Measurements from ENCODE around the gene SLC38A10. TPM values are rescaled to one million over a fixed set of nuclear protein-coding genes. Genes with fewer than 3 reads are reported as not detected.

Gene SLC38A10
- total and polyA plus RNA-seq, 10 of the 15 experiments (the other 5 are each of a cell fraction or from before 2014, with no cell fraction given) = 0.52 to 67.9 (median 22.1) TPM

GRCh38 chr17:81198826-81199481 lies 96.2 kb downstream of the SLC38A10 start:
- no peak for TF ChIP-seq POLR2AphosphoS2 (IDR thresholded peaks at IDR 0.05; ENCODE audit: low read depth, low read length)
- TF ChIP-seq POLR2A (IDR thresholded peaks at IDR 0.05; ENCODE audit: low read depth, low read length) = no peak
- no peak for TF ChIP-seq NR2C2 (IDR thresholded peaks at IDR 0.05; ENCODE audit: borderline replicate concordance, control insufficient read depth, insufficient read length, low read depth)
- TF ChIP-seq ZBED1 (IDR thresholded peaks at IDR 0.05; ENCODE audit: borderline replicate concordance) = no peak
- TF ChIP-seq PKNOX1 (IDR thresholded peaks at IDR 0.05) = no peak
- no peak for TF ChIP-seq TARDBP (IDR thresholded peaks at IDR 0.05; ENCODE audit: borderline replicate concordance)
- TF ChIP-seq BCL11A (IDR thresholded peaks at IDR 0.05; ENCODE audit: low read depth, low read length) = no peak
- no peak for TF ChIP-seq ZZZ3 (IDR thresholded peaks at IDR 0.05; ENCODE audit: control insufficient read depth, insufficient read length, low read depth)
- Histone ChIP-seq H3K79me2 (ENCODE audit: control insufficient read depth, insufficient read depth, low read length) (no peaks in the 10 kb centered on the region), H3K4me1 (ENCODE audit: control insufficient read depth, insufficient read depth, low read length) (no peaks in the 10 kb centered on the region), H4K20me1 (ENCODE audit: control insufficient read depth, insufficient read depth) (no peaks in the 10 kb centered on the region), H2AFZ (ENCODE audit: control insufficient read depth, low read depth, low read length) (no peak overlapping the region), H3K4me2 (ENCODE audit: control insufficient read depth, insufficient read depth) (no peak overlapping the region), H3K36me3 (ENCODE audit: control insufficient read depth in 2 of 2, insufficient read depth in 2 of 2, low read length in 1 of 2) (peaks cover 4 to 7% of the 10 kb centered on the region in 2 experiments; a peak in 2 of 4 replicates), H3K27ac (ENCODE audit: control insufficient read depth, insufficient read depth) (no peak overlapping the region), H3K27me3 (replicated peaks in 1 of 2; ENCODE audit: control insufficient read depth in 2 of 2, insufficient read depth in 2 of 2, low read length in 1 of 2) (no peaks in the 10 kb centered on the region), H3K9me3 (replicated peaks; ENCODE audit: control insufficient read depth, insufficient read depth, low read length) (no peaks in the 10 kb centered on the region), H3K4me3 (no peak overlapping the region), H3K9ac (ENCODE audit: control insufficient read depth, insufficient read depth, low read length) (no peak overlapping the region)
- POLR2A ChIA-PET = no interaction called here
- FAIRE-seq (no peak), DNase-seq (ENCODE audit: low read depth, low spot score) (no peak), ATAC-seq (no peak)
- SMC1A ChIA-PET (ENCODE audit: uncharacterized antibody, unreplicated experiment) = interaction anchor here (1.2 kb wide), 1 partner anchor 24 kb away, joined by 3 read pairs; the partner anchor contains the start of gene CEP131
- RAD21 ChIA-PET (ENCODE audit: unreplicated experiment) = no interaction called here
- BruUV-seq (replicated peaks) = no TSS peak
- WGBS (ENCODE audit: insufficient coverage, insufficient replicate concordance, low lambda C conversion rate, missing lambda C conversion rate) = 91% methylated on average over 22 of the region's 22 CpGs
- intact Hi-C loops (cut with micrococcal nuclease; ENCODE audit: unreplicated experiment) = no loop called here
- CTCF ChIA-PET = interaction anchor here (0.7 to 0.9 kb wide), 2 partner anchors 42 to 286 kb away, joined by 3 read pairs; no protein-coding TSS in a partner anchor
- in situ Hi-C loops (cut with MboI) = no loop called here
